HG03280 (cell line): ENCODE measurements around the gene ALPI.
"Not testable (repeated sequence)": the region's sequence is repeated elsewhere in the genome, so short reads cannot be mapped to it uniquely, and the experiment has no call there.

Source experiments
- ATAC-seq: cut with Tn5 transposase; IDR thresholded peaks from one replicate; pipeline ENCODE4 v1.9.1; 2021; ENCODE audit warnings: mild to moderate bottlenecking, moderate library complexity; ENCODE audit not compliant: unreplicated experiment

Gene ALPI

DNA sequence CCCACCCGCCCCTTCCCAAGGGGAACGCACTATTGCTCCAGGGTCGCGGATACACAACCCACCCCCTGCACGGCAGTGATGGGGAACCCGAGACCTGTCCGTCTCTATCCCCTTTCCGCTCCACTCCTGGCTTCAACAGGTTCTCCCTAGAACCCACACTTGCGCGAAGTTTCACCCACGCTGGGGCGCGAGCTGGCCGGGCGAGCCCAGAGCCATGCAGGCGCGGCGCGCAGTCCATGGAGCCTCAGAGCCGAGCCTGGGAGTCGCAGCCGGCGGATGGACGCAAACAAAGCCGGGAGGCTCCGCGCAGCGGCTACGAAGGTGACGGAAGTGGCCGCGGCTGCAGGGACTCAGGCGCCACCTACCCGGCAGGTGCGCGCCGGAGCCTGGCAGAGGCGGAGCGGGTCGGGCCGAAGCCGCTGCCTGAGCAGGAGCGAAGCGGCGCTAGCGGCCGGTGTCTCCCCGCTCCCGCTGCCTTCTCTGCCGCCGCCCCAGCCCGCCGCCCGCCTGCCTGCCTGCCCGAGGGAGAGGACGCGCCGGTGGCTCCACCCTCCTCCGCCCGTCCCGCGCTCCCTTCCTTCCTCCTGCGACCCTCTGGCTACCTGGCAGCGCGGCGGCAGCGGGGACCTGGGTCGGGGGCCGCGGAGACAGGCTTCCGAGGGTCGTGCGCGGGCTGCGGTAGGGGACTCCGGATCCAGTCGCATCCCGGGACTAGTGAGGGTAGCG, 35.3 kb upstream of the ALPI start:
- ATAC-seq: no peak

DNA sequence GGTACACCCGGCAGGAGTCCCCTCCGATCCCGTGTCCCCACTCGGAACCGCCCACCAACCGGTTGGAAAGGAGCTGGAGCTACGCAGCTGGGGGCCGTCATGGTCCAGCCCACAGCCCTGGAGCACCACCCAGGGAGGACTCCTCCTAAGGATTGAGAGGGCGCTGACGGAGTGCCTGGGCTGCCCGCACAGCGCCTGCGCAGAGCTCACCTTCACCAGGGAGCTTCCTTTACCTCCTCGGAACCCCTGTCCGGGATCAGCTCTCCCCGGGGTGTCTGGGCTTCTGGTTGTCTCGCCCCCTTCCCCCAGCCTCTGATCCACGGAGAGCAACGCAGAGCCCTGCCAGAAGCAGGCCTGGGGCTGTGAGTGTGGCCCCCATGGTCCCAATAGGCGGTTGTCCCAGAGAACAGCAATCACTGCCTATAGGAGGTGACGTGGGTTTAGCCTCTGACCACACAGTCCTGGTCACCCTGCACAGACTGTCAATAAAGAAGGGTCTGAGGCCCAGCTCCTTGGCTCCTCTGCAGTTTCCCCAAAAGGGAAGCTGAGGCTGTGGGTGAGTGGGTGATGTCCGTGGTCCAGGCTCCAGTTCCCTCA, 34.7 kb upstream of the ALPI start:
- ATAC-seq: no peak

DNA sequence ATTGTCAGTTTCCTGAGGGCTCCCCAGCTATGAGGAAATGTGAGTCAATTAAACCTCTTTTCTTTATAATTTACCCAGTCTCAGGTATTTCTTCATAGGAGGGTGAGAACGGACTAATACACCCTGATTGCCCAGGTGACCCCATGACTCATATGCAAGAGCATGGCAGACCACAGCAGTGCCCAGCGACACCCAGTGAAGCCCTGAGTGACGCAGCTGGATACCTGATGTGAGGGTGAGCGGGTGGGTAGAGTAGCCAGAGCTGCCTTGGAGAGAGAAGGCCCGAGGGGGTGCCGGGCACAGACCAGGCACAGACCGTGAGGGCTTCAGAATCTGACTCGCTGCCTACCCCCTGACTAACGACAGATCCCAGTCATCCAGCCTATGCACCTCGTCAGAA, 33.9 kb upstream of the ALPI start:
- ATAC-seq: no peak

GRCh38 chr2:232422996-232423395, 33.0 kb upstream of the ALPI start:
- not testable (repeated sequence) for ATAC-seq

DNA sequence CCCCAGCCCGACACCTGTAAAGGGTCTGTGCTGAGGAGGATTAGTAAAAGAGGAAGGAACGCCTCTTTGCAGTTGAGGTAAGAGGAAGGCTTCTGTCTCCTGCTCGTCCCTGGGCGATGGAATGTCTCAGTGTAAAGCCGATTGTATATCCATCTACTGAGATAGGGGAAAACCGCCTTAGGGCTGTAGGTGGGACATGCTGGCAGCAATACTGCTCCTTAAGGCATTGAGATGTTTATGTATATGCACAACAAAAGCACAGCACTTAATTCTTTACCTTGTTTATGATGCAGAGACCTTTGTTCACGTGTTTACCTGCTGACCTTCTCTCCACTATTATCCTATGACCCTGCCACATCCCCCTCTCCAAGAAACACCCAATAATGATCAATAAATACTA, 32.5 kb upstream of the ALPI start:
- ATAC-seq: not testable (repeated sequence)

- no peak for ATAC-seq
Observed at GRCh38 chr2:232431705-232432590, 24.0 kb upstream of the ALPI start.

GRCh38 chr2:232432598-232433184, 23.3 kb upstream of the ALPI start:
- ATAC-seq: no peak

GRCh38 chr2:232433622-232434021, 22.3 kb upstream of the ALPI start:
- not testable (repeated sequence) for ATAC-seq

DNA sequence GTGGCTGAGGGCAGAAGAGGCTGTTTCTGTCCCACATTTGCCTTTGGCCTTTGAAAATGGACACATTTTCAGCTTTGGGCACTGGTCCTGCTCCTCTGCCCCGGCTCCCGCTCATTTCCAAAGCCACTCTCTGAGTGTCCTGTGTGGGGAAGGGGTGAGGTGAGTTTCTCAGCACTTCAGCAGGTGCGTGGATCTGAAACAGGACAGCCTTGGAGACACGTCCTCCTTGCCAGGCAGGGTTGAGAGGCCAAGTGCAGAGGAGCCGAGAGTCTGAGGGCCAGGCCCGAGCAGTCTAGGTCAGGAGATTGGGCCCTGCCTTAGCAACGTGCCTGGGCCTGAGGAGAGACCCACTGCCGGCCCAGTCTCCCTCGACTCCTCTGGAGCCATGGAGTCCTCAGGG, 21.9 kb upstream of the ALPI start:
- ATAC-seq: no peak

DNA sequence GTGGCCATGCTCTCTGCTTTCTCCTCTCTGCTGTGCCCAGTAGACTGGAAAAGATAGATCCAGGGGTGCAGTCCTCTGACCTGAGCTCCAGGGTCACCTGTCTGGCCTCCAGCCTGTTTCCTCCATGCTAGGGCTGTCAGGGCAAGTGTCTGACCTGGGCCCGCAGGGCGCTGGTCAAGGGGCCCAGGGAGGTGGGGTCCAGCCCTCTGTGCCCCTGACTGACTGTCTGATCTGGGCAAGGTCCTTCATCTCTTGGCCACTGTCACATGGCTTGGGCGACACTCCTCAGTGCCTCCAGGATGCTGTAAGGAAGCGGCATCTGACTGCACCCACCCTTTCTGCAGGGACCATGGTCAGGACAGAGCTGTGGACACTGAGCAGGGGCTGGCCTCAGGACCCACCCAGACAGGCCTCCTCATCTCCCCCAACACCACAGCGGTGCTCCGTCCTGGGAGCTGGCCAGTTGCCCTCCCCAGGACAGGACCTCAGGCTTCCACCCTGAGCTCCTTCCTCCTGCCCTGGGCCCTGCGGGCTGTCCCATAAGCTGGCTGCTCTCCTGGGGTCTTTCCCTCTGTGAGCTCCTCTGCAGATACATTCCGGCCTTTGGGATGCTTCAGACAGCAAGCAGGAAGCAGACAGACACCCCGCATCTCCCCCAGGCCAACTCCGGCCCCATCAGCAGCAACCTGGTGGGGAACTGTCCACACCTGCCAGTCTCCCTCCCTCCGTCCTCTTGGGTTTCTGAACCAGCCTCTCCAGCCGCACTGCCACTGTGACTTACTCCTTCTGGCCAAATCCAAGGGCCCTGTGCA, 21.2 kb upstream of the ALPI start:
- no peak for ATAC-seq

DNA sequence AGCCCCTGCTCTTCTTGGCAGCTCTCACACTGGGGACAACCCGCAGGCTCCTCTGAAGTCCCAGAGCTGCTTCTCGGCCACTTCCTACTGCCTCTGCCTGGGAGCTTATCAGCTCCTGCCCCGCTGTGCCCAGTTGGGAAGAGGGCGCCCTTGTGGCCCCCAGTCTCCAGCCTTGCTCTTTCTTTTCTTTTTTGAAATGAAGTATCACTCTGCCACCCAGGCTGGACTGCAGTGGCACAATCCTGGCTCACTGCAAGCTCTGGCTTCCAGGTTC, 20.6 kb upstream of the ALPI start:
- ATAC-seq: no peak

DNA sequence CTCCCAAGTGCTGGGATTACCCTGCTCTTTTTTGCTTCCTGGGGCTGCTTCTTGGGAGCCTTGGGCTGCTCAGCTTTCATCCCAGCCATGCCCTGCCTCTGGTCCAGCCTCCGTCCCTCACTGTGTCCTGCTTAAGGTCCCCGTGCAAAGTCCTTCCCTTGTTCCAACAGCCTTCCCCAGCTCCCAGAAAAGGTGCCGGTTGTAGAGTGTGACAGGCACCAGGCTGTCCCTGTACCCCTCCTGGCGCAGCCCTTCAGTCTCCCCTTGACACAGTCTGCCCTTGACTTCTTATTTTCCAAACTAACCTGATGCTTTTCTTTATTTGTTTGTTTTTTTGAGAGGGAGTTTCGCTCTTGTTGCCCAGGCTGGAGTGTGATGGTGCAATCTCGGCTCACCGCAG, 20.1 kb upstream of the ALPI start:
- ATAC-seq: no peak

DNA sequence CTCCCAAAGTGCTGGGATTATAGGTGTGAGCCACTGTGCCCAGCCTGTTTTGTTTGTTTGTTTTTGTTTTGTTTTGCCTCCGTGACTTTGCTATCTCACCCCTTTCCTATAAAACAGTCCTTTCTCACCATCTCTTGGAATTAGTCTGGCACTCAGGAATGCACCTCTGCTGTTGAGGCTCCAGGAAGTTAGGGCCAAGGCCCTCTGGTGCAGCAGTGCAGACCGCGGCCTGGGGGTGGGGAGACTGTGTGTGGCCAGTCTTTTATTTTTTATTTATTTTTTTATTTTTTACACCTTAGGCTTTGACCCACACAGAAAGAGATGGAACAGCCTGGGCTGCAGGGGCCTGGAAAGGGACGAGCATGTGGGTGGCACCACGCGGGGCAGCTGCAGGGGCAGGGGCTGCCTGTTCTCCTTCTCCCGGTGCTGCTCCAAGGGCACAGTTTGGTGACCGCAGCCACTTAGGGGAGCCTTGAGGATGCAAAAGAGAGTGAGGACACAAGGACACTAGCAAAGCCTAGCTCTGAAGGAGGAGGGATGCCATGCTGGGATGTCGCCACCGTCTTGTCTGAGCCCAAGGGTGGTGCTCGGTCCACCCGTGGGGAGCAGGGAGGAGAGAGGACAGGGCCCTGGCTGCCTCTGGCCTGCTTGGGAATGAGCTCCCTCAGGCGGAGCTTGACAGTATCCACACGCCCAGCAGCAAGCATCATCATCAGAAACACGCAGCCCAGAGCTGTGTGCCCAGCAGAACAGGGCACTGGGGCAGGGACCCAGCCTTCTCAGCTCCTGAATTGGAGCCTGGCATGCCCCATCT, 19.4 kb upstream of the ALPI start:
- no peak for ATAC-seq

- no peak for ATAC-seq
Observed at GRCh38 chr2:232437195-232437571, 18.8 kb upstream of the ALPI start.

- ATAC-seq: no peak
Observed at GRCh38 chr2:232438091-232438490, 17.9 kb upstream of the ALPI start.

GRCh38 chr2:232438951-232439757, 16.8 kb upstream of the ALPI start:
- no peak for ATAC-seq

DNA sequence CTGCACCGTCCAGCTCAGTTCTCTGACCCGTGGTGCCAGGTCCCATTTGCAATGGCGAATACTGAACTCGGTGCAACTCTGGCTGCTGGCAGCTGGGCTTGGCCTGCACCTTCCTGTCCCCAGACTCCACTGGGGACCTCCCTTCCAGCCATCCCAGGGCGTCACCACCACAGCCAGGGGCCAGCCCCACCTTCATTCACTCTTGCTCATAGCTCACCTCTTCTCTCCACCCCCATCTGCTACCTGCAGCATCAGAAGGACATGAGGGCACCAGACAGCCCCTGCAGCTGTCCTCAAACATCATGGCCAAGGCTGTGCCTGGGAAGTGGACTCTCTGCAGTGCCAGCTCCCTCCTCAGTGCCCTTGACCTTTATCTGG, 16.2 kb upstream of the ALPI start:
- ATAC-seq: no peak

- ATAC-seq: peak; percentile 83
Observed at GRCh38 chr2:232440220-232441018, 15.5 kb upstream of the ALPI start.
